ENCODE data around the gene ANGEL2. TPM values are rescaled to one million over a fixed set of nuclear protein-coding genes. Genes with fewer than 3 reads are reported as not detected.

The ANGEL2 gene
- total and polyA plus RNA-seq, 2 of the 13 experiments (the other 11 are each of a cell fraction or from before 2014, with no cell fraction given), result 12.3 to 25.4 TPM

DNA sequence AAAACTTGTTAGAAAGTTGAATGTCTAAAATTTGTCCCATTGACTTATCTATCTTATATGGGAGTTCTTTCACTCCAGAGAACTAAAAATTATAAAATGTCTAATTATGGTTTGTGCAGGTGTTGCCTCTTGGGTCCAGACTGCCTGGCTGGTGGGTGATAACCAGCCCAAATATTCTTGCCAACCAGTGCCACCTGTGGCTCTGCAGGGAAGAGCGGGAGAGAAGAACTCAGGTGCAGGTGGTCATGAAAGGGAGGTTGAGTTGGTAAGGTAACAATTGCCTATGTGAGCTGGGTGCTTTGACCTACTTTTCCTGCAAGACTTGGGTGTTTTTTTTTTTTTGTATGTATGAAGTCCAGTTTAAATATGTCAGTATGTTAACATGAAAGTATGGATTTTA, 45.6 kb upstream of the ANGEL2 start (continued):
- TF ChIP-seq, protein P1, sequence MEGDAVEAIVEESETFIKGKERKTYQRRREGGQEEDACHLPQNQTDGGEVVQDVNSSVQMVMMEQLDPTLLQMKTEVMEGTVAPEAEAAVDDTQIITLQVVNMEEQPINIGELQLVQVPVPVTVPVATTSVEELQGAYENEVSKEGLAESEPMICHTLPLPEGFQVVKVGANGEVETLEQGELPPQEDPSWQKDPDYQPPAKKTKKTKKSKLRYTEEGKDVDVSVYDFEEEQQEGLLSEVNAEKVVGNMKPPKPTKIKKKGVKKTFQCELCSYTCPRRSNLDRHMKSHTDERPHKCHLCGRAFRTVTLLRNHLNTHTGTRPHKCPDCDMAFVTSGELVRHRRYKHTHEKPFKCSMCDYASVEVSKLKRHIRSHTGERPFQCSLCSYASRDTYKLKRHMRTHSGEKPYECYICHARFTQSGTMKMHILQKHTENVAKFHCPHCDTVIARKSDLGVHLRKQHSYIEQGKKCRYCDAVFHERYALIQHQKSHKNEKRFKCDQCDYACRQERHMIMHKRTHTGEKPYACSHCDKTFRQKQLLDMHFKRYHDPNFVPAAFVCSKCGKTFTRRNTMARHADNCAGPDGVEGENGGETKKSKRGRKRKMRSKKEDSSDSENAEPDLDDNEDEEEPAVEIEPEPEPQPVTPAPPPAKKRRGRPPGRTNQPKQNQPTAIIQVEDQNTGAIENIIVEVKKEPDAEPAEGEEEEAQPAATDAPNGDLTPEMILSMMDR (CRISPR knock-in tag; IDR thresholded peaks at IDR 0.05), result 0 out of 2 replicates have a peak, but pooled peaks have one; percentile 13

DNA sequence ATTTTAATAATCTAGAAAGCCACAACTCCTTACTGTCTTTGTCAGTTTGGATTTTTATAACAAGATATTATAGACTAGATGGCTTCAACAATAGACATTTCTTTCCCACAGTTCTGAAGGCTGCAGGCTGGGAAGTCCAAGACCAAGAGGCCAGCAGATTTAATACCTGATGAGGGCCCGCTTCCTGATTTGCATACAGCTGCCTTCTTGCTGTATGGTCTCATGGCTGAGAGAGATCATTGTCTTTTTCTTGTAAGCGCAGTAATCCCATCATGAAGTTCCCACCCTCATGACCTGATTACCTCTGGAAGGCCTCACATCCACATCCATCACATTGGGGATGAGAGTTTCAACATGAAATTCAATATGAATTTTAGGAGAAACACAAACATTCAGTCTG, 45.2 kb upstream of the ANGEL2 start:
- in situ Hi-C loops (cut with HindIII; ENCODE audit: extremely low pct_ligation_motif_present, low pct_unique_long_range_greater_than_20kb) (no loop called here), intact Hi-C loops (cut with micrococcal nuclease; ENCODE audit: unreplicated experiment) (no loop called here)
- peaks cover 6% of the 10 kb centered on the region; the same call in 1 of the 2 replicates for H3K9me3 ChIP-seq (ENCODE audit: low read length)
- no peak overlapping the region for H3K4me3 ChIP-seq (replicated peaks in 1 of 3; ENCODE audit: insufficient read depth in 1 of 3, low read depth in 2 of 3, low read length in 3 of 3)
- DNase-seq (ENCODE audit: low spot score) (no peak), FAIRE-seq (no peak), ATAC-seq (no peak)
- peaks cover 27% of the 10 kb centered on the region for H3K4me1 ChIP-seq (ENCODE audit: insufficient read depth, low read length)
- peaks cover 0 to 4% of the 10 kb centered on the region in 2 experiments; a peak in 1 of 5 replicates for H3K36me3 ChIP-seq (replicated peaks in 1 of 2; ENCODE audit: control insufficient read depth in 1 of 2, insufficient read depth in 2 of 2, low read length in 2 of 2)
- no peaks in the 10 kb centered on the region for H4K20me1 ChIP-seq (ENCODE audit: insufficient read depth, low read length)
- H2AFZ ChIP-seq (ENCODE audit: low read length), result no peak overlapping the region
- no peak overlapping the region for H3K27ac ChIP-seq (ENCODE audit: extremely low read length, insufficient read depth, low read length)
- 97% methylated on average over 2 of the region's 2 CpGs for WGBS (ENCODE audit: low lambda C conversion rate)
- H3K4me2 ChIP-seq (ENCODE audit: low read depth, low read length), result no peak overlapping the region
- no peak for TF ChIP-seq EHMT2 (IDR thresholded peaks at IDR 0.05; ENCODE audit: borderline replicate concordance, low read depth, low read length)
- no peak for TF ChIP-seq IRF1 (CRISPR knock-in tag; IDR thresholded peaks at IDR 0.05; ENCODE audit: low read depth)
- no peak for TF ChIP-seq ZNF264 (CRISPR knock-in tag; IDR thresholded peaks at IDR 0.05)
- CTCF ChIA-PET (ENCODE audit: low intra/inter-chr PET ratio, low total read pairs), result no interaction called here
- no peaks in the 10 kb centered on the region for H3K27me3 ChIP-seq (ENCODE audit: control insufficient read depth in 1 of 2, insufficient read depth in 2 of 2, low read length in 2 of 2)
- H3K9ac ChIP-seq (ENCODE audit: insufficient read depth, low read depth, low read length), result no peak overlapping the region
- peaks cover 77% of the 10 kb centered on the region for H3K79me2 ChIP-seq (ENCODE audit: insufficient read depth, low read length)
- POLR2A ChIA-PET, result no interaction called here
- BruUV-seq (replicated peaks), result no TSS peak

Data from HepG2 (cell line).